Astrocyte (in vitro differentiated cells and primary cell): Measurements from ENCODE around the gene BRD4.

Source experiments
- CTCF ChIP-seq: IDR thresholded peaks from 2 replicates; pipeline ENCODE4 v1.5.1; 2011; ENCODE audit warnings: low read depth, mild to moderate bottlenecking, inconsistent platforms, low read length, moderate library complexity; ENCODE audit not compliant: insufficient read depth
- EZH2 ChIP-seq: IDR thresholded peaks from 2 replicates; pipeline ENCODE4 v1.6.1; 2012; ENCODE audit warnings: mild to moderate bottlenecking, low read length, inconsistent platforms; ENCODE audit not compliant: insufficient read depth

- TF ChIP-seq CTCF (no peak), EZH2 (no peak)
These were observed 86.8 kb downstream of the BRD4 start for GRCh38 chr19:15245370-15246197.
